Measurements from ENCODE around the gene SRSF12.
A peak's percentile ranks its signal among the peaks of the same experiment; 100 is the strongest.
"Not testable (repeated sequence)": the region's sequence is repeated elsewhere in the genome, so short reads cannot be mapped to it uniquely, and the experiment has no call there.

SRSF12 gene

GRCh38 chr6:89128256-89128671, 10.4 kb upstream of the SRSF12 start:
- not testable (repeated sequence) for DNase-seq

GRCh38 chr6:89122625-89123024, 4.8 kb upstream of the SRSF12 start:
- peak in 1 of 5 donors; percentile 17 for DNase-seq

DNA sequence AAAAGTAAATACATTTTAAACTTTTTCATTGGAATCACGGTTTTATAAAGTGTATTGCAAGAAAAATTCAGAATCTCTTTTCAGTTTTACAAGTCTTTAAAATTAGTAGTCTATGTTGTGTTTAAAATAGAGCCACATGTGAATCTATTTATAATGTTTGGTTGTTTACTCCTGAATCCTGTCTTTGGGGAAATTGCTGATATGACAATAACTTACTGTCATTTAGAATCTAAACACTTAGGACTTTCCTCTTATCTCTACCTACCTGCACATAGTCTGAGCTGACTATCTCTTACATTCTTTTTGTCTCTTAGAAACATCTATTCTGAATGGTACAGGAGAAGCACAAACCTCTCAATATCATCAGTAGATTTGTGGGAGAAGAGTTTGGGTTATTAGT, 4.1 kb upstream of the SRSF12 start:
- no peak for DNase-seq

DNA sequence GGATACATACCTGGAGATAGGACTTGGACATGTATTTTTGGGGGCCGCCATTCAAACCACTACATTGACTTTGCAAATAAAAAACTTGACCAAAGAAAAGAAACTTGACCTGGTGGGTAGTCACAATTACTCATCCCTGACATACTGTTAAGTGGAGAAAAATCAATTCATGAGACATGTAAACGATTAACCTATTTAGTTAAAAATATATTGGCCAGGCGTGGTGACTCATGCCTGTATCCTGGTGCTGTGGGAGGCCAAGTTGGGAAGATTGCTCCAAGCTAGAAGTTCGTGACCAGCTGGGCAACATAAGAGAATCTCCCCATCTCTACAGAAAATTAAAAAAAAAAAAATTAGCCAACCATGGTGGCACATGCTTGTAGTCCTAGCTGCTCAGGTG, 2.5 kb upstream of the SRSF12 start:
- DNase-seq: no peak

GRCh38 chr6:89118931-89119330, 1.1 kb upstream of the SRSF12 start:
- DNase-seq: no peak

DNA sequence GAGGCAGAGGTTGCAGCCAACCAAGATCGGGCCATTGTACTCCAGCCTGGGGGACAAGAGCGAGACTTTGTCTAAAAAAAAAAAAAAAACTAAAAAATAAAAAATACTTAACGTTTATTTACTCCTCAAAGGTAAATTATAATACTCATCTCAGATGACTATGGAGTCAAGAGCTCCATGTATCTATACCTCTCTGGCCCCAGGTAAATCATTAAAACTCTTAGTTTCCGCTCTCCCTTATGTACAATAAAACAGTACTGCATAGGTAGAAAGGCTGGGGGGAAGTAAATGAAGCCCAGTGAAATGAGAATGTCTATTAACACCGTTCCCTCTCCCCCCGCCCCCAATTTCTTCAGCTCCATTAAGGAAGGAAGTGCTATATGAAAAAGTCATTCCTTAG, 1.2 kb downstream of the SRSF12 start:
- DNase-seq: no peak

GRCh38 chr6:89111933-89112332, 5.9 kb downstream of the SRSF12 start:
- no peak for DNase-seq

DNA sequence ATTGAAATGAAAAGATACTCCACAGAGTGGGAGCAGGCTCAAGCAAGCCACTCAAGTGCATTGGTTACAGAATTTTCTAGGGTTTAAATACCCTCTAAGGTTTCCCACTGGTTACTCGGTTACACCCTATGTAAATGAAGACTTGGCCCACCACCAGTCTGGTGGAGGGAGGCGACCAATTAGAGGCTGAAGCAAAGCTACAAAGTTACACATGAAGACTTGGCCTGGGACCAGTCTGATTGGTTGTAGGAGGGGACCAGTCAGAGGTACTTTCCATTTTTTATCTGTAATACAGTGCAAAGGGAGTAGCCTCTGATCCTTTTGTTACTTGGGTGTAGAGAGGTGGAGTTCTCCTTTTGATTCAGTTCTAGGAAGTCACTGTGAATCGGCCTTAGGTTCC, 7.6 kb downstream of the SRSF12 start:
- no peak for DNase-seq

DNA sequence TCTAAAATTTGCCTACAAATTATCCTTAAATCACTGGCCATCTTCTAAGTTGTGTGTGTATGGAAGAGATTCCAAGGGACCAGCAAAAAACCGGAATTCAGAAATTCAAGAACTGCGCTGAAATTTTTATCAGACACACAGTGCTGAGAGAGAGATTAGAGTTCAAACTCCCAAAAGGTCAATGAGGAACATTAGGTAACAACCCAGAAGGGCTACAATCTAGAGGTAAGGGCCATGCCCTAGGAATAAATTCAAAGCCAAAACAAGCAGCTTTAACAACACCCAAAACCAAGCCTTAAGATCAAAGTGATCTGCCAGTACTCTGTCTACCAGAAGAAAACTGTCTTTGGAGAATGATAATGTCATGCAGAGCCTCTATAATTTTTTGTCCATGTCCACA, 17.8 kb downstream of the SRSF12 start:
- no peak for DNase-seq

DNA sequence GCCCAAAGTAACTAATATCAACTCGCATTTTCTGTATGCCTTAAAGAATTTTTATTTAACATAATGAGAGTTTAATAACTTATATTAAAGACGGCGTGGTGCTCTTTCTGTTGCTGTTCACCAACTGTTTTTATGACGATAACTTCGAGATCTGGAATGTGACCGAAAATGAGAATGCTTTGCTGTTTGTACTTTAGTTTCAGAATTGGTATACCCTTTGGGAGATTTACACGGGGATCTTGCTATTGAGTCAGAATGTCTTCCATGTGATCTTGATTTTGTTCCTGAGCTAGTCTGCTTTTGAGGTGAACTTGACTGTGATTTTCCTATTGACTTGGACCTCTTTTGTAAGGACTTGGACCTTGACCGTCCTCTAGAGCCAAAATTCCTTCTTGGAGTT, 19.4 kb downstream of the SRSF12 start:
- DNase-seq: peak in 1 of 5 donors; percentile 58

GRCh38 chr6:89087881-89088280, 30.0 kb downstream of the SRSF12 start:
- DNase-seq: no peak

DNA sequence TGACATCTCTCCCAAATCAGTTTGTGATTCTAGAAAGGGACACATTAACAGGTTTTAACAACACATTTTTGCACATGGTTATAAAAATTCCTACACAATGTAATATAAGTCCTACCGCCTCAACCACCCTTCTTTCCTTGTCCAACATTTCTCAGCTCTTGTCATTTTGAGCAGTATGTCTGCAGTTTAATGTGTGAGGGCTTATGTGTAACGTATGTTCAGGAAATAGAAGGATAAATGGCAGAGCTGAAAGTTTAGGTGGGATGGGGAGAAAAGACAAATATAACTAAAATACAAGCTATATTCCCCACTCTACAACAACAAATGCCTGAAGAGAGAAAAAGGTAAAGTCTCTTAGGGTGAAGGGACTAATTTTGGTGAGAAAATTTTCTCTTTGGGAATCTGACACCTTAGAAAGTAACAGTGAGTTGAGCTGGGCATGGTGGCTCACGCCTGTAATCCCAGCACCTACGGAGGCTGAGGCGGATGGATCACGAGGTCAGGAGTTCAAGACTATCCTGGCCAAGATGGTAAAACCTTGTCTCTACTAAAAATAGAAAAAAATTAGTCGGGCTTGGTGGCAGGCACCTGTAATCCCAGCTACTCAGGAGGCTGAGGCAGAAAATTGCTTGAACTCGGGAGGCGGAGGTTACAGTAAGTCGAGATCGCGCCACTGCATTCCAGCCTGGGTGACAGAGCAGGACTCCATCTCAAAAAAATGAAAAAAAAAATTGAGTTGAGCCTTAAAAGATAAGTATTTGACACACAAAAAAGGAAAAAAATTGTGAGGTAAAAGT, 32.3 kb downstream of the SRSF12 start:
- DNase-seq: no peak

DNA sequence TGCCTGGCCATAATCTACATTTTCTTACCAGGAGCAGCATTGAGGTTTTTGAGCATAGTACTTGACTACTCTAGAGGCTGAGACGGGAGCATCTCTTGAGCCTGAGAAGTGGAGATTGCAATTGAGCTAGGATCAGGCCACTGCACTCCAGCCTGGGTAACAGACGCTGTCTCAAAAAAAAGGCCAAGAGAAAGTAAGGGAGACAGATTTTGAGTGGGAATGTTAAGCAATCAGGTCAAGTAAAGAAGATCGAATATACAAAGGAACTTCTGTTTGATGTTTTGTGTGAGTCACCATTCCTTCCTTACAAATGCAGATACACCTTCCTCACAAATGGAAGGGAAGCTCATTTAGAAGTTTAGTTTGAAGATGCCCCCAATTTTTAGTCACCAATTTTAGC, 32.9 kb downstream of the SRSF12 start:
- DNase-seq: no peak

DNA sequence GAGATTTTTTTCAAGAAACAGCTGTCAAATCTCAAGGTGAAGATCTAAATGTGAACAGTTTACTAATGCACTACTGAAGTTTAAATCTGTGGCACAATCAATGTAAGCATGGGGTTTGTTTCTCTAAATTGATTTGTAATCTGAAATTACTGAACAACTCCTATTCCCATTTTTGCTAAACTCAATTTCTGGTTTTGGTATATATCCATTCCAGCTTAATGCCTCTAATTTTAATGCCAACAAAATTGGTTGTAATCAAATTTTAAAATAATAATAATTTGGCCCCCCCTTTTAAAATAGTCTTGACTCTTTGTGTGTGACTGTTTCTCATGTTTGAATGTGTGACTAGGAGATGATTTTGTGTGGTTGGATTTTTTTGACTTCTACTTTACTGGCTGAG, 33.3 kb downstream of the SRSF12 start:
- DNase-seq: no peak

GRCh38 chr6:89082486-89082891, 35.4 kb downstream of the SRSF12 start:
- DNase-seq: peak in 1 of 5 donors; percentile 20

DNA sequence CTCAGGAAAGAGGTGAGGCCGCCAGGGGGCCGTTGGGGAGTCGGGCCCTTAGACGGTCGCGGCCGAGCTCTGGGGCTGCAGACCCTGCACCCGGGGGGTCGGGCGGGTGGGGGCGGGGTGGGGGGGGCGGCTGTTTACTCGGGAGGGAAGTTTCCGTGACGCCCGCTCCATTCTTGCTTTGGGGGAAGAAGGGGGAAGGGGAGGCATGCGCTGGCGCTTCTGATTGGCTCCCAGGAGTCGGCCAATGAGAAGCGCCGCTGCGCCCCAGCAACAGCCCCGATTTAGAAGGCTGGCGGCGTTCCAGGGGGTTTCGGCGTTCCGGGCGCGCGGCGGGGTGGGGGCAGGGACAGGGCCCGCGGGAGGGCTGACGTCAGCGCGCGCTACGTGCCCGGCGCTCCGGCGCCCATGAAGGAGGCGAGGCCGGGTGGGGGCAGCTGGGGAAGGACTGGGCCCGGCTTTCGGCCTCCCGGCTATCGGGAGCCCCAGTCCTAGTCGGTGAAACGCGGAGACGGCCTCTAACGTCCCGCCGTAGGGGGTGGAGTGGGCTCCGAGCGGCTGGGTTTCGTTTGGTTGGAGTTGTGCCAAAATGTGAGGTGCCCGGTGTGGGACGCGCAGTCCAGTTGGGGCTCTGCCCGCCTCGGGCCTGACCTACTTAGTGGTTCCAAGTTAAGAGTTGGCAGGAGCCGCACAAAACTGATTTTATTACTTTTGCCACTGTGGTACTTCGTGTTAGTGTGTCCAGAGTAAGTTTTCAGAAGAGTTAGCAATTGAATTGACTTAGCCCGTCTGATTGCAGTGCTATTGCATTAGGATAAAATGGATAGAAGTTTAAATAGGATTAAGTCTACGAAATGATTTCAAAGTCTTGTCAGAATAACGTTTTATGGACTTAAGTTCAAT, 36.2 kb downstream of the SRSF12 start:
- peak; percentile 96 to 99 (median 98) for DNase-seq

- DNase-seq: no peak
Observed at GRCh38 chr6:89081129-89081422, 36.8 kb downstream of the SRSF12 start.

DNA sequence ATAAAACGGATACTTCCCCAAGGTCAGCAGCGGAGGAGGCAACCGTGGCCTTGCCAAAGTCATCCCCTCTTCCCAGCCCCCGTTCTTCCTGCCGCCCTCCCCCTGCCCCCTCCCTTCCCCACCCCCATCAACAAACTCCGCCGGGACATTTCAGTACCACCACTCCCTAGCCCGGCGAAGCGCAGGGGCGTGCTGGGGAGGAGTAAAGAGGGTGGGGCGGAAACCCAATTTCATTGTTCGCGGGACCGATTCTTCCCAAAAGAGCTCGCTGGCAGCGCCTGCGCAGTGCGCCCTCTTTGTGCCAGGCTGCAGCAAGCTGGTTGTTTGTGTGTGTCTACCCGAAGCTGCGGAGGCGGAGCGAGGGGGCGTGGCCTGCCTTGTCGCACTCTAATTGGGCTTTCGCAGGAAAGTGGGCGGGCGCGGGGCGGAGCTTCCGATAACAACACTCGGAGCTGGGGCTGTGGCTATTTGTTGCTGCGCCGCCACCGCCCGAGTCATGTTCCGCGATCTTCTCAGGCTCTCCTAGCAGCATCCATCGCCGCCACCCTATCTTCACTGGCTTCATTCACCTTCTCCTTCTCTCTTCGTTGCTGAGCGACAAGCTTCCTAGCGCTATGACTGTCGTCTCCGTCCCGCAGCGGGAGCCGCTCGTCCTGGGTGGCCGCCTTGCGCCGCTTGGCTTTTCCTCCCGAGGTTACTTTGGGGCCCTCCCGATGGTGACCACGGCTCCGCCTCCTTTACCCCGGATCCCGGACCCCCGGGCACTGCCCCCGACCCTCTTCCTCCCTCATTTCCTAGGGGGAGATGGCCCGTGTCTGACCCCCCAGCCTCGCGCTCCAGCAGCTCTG, 37.4 kb downstream of the SRSF12 start, which contains the start of gene PNRC1:
Gene PNRC1, plus strand, starts transcription at position 471 of the 848 bp plus-strand sequence. Its CDS starts 144 bp downstream, at position 615.
- peak; percentile 99 to 100 (median 100) for DNase-seq

GRCh38 chr6:89079511-89080234, 38.2 kb downstream of the SRSF12 start:
- DNase-seq: peak in 4 of 5 donors; percentile 35 to 85 (median 46)

DNA sequence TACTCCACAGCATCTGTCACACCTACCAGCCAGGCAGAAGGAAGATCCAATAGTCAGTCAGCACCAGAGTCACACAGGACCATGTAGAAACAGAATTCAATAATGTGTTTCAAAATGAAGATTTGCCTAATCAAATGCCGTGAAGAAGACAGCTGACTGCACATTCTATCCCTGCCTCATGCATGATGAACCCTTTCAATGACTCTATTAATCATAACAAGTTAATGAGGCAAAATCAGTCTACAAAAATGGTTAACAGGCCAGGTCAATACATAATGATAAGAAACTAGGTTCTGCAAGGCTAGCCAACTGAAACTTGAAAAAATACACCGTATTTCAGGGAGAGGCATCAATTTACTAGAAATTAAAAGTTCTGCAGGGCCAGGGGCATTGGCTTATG, 44.0 kb downstream of the SRSF12 start:
- DNase-seq: no peak

- DNase-seq: no peak
Observed at GRCh38 chr6:89073014-89073620, 44.8 kb downstream of the SRSF12 start.

GRCh38 chr6:89071036-89071435, 46.8 kb downstream of the SRSF12 start:
- no peak for DNase-seq

All from T-helper 1 cell (primary cell).